Left ventricle myocardium inferior (tissue), 1 donor: ENCODE data around the gene NKAIN1. TPM values are rescaled to one million over a fixed set of nuclear protein-coding genes. Genes with fewer than 3 reads are reported as not detected.

Experiments used
- DNase-seq: peaks from one replicate; pipeline ENCODE4 v3.0.0-alpha.2; 2020
- H3K27ac ChIP-seq: fragments of 200-600 bp; replicated peaks from 2 replicates; pipeline ENCODE4 v1.8.0; 2021
- H3K27me3 ChIP-seq: fragments of 200-600 bp; 2 replicates; pipeline ENCODE4 v1.8.0; 2021; ENCODE audit warnings: low read depth
- H3K36me3 ChIP-seq: fragments of 200-600 bp; 2 replicates; pipeline ENCODE4 v1.8.0; 2021
- H3K4me1 ChIP-seq: fragments of 200-600 bp; 2 replicates; pipeline ENCODE4 v1.8.0; 2021
- H3K4me3 ChIP-seq: fragments of 200-600 bp; 2 replicates; pipeline ENCODE4 v1.8.0; 2021; ENCODE audit warnings: mild to moderate bottlenecking, moderate library complexity
- H3K9me3 ChIP-seq: fragments of 200-600 bp; replicated peaks from 2 replicates; pipeline ENCODE4 v1.8.0; 2021
- CTCF ChIP-seq: fragments of 200-600 bp; IDR thresholded peaks from 2 replicates; pipeline ENCODE4 v1.8.0; 2021; ENCODE audit warnings: antibody characterized with exemption, mild to moderate bottlenecking, borderline replicate concordance
- intact Hi-C: fragments of 100-400 bp; cut with micrococcal nuclease; formaldehyde crosslinking; loops from one replicate; pipeline ENCODE4 v1.11.0; 2022
- total RNA-seq: library from RNA; stranded (reverse); fragmentation: NEBNext Ultra II Directional; extraction: Animal tissue kit (Norgen Biotek cat#: 25700); gene quantifications from one replicate; pipeline ENCODE4 v1.2.1, GENCODE V29; 2021
- donor health status: DM: no; HTN: yes; CAD: no; lungs with severe emphysema.

The NKAIN1 gene
- total RNA-seq, 1 donor from 2014 or later = 0.19 TPM

- TF ChIP-seq CTCF = no peak
- Histone ChIP-seq H3K36me3 (no peaks in the 10 kb centered on the region), H3K4me1 (peaks cover 10% of the 10 kb centered on the region), H3K4me3 (peak overlapping the region; percentile 79), H3K27ac (peak overlapping the region; percentile 74), H3K9me3 (no peaks in the 10 kb centered on the region), H3K27me3 (no peaks in the 10 kb centered on the region)
- intact Hi-C loops = no loop called here
- DNase-seq = no peak
Observed at GRCh38 chr1:31154000-31154631, 85.6 kb downstream of the NKAIN1 start.

GRCh38 chr1:31153423-31153822, 86.3 kb downstream of the NKAIN1 start:
- intact Hi-C loops = no loop called here
- H3K27me3 ChIP-seq = no peaks in the 10 kb centered on the region
- H3K9me3 ChIP-seq = no peaks in the 10 kb centered on the region
- no peak overlapping the region for H3K4me3 ChIP-seq
- peaks cover 10% of the 10 kb centered on the region for H3K4me1 ChIP-seq
- no peak for DNase-seq
- no peak for TF ChIP-seq CTCF
- H3K36me3 ChIP-seq = no peaks in the 10 kb centered on the region
- no peak overlapping the region for H3K27ac ChIP-seq

DNA sequence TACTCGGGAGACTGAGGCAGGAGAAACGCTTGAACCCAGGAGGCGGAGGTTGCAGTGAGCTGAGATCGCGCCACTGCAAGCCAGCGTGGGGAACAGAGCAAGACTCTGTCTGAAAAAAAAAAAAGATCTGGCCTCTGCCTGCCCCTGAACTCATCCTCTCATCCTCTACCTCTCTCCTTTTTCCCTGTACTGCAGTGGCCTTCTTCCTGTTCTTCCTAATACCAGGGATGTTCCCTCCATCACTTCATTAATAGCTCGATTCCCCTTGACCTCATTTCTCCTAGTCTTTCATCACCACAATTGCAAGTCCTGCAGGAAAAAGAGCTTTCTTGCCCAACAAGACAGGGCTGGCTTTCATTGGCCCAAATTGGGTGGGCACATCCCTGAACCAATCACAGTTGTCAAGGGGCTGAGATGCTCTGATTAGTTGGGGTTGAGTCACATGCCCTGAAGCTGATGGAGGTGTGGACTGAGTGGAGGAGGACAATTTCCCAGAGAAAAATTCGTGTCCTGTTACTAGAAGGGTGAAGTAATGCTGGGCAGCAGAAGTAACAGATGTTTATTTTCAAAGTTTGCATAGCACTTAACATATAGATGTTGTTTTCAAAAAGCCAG, 87.4 kb downstream of the NKAIN1 start:
- peaks cover 10% of the 10 kb centered on the region for H3K4me1 ChIP-seq
- no peaks in the 10 kb centered on the region for H3K9me3 ChIP-seq
- H3K4me3 ChIP-seq = no peak overlapping the region
- no peaks in the 10 kb centered on the region for H3K27me3 ChIP-seq
- intact Hi-C loops = no loop called here
- no peak for TF ChIP-seq CTCF
- H3K27ac ChIP-seq = no peak overlapping the region
- DNase-seq = no peak
- no peaks in the 10 kb centered on the region for H3K36me3 ChIP-seq

DNA sequence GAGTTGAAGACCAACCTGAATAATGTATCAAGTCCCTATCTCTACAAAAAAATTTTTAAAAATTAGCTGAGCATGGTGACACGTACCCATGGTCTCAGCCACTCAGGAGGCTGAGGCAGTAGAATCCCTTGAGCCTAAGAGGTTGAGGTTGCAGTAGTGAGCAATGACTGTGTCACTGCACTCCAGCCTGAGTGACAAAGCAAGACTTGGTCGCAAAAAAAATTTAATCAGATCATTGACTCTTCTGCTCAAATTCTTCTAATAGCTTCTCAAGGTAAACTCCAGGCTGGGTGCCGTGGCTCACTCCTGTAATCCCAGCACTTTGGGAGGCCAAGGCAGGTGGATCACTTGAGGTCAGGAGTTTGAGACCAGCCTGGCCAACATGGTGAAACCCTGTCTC, 88.3 kb downstream of the NKAIN1 start:
- Histone ChIP-seq H3K27ac (no peak overlapping the region), H3K27me3 (no peaks in the 10 kb centered on the region), H3K36me3 (no peaks in the 10 kb centered on the region), H3K9me3 (no peaks in the 10 kb centered on the region), H3K4me1 (peaks cover 10% of the 10 kb centered on the region), H3K4me3 (no peak overlapping the region)
- TF ChIP-seq CTCF = no peak
- intact Hi-C loops = no loop called here
- DNase-seq = no peak

- H3K9me3 ChIP-seq = no peaks in the 10 kb centered on the region
- no peak overlapping the region for H3K4me3 ChIP-seq
- intact Hi-C loops = no loop called here
- no peaks in the 10 kb centered on the region for H3K36me3 ChIP-seq
- H3K4me1 ChIP-seq = peaks cover 4% of the 10 kb centered on the region
- H3K27ac ChIP-seq = no peak overlapping the region
- no peak for DNase-seq
- no peak for TF ChIP-seq CTCF
- no peaks in the 10 kb centered on the region for H3K27me3 ChIP-seq
Observed at GRCh38 chr1:31148409-31148808, 91.3 kb downstream of the NKAIN1 start.
